Breast epithelium (tissue), 4 donors: ENCODE results near the gene IL20. TPM values are rescaled to one million over a fixed set of nuclear protein-coding genes. Genes with fewer than 3 reads are reported as not detected.

Experiments used
- DNase-seq, 2 donors: peaks; one replicate each; pipeline ENCODE4 v3.0.0-alpha.2; 2019; ENCODE audit warnings: low spot score in 2 of 2
- H3K27ac ChIP-seq, 2 donors: fragments of 200-600 bp; sonication (generic) in 1 of 2; one replicate each; pipeline ENCODE4 v1.5.1; 2016 to 2019; ENCODE audit warnings: mild to moderate bottlenecking in 1 of 2
- H3K27me3 ChIP-seq, 2 donors: fragments of 200-600 bp; sonication (generic) in 1 of 2; one replicate each; pipeline versions ENCODE4 v1.5.1 to v1.6.0; 2017 to 2019; ENCODE audit warnings: control low read depth in 1 of 2, mild to moderate bottlenecking in 1 of 2
- H3K36me3 ChIP-seq: fragments of 200-600 bp; one replicate; pipeline ENCODE4 v1.5.1; 2019
- H3K4me1 ChIP-seq, 2 donors: fragments of 200-600 bp; sonication (generic); one replicate each; pipeline ENCODE4 v1.5.1; 2016 to 2019; ENCODE audit warnings: control low read depth in 1 of 2
- H3K4me3 ChIP-seq, 3 donors: fragments of 200-600 bp; sonication (generic); 1 replicate in 2 of 3; 2 replicates in 1 of 3; pipeline ENCODE4 v1.5.1; 2016 to 2019; ENCODE audit warnings: mild to moderate bottlenecking in 3 of 3, moderate library complexity in 2 of 3
- H3K9me3 ChIP-seq, 2 donors: fragments of 200-600 bp; sonication (generic) in 1 of 2; one replicate each; pipeline ENCODE4 v1.5.1; 2016 to 2019; ENCODE audit warnings: control low read depth in 1 of 2
- CTCF ChIP-seq, 3 donors: fragments of 450-650 bp; IDR thresholded peaks; one replicate each; pipeline ENCODE4 v1.5.1; 2016 to 2017; ENCODE audit warnings: antibody characterized with exemption in 3 of 3, mild to moderate bottlenecking in 3 of 3, moderate library complexity in 3 of 3
- POLR2A ChIP-seq: fragments of 450-650 bp; IDR thresholded peaks from one replicate; pipeline ENCODE4 v1.6.1; 2016; ENCODE audit warnings: antibody characterized with exemption, mild to moderate bottlenecking, moderate library complexity
- POLR2AphosphoS5 ChIP-seq, 3 donors: sonication (generic); formaldehyde crosslinking; IDR thresholded peaks; one replicate each; pipeline ENCODE4 v1.6.1; 2017; ENCODE audit warnings: antibody characterized with exemption in 3 of 3
- intact Hi-C: fragments of 100-400 bp; cut with DNase I; formaldehyde crosslinking; loops from one replicate; pipeline ENCODE4 v1.15.1; 2023; ENCODE audit warnings: low total_unique reads
- total RNA-seq, 3 donors: library from RNA; depleted of rRNA; stranded (reverse); fragments of >200 nt; gene quantifications; one replicate each; pipeline ENCODE4 v1.1.0, GENCODE V29; 2016

IL20 gene
- total RNA-seq, 3 donors from 2014 or later, result 1.5 TPM; not detected in 2

- H3K4me1 ChIP-seq, result no peaks in the 10 kb centered on the region
- no peaks in the 10 kb centered on the region for H3K36me3 ChIP-seq
- peak overlapping the region in 1 of 2 donors; percentile 68 for H3K27ac ChIP-seq
- no peaks in the 10 kb centered on the region for H3K9me3 ChIP-seq
- intact Hi-C loops, result no loop called here
- no peak overlapping the region for H3K4me3 ChIP-seq
- DNase-seq, result no peak
- H3K27me3 ChIP-seq, result no peaks in the 10 kb centered on the region
- no peak for TF ChIP-seq POLR2AphosphoS5 (IDR thresholded peaks at IDR 0.05)
- no peak for TF ChIP-seq CTCF (IDR thresholded peaks at IDR 0.05)
- no peak for TF ChIP-seq POLR2A
These were observed 639 bp downstream of the IL20 start for GRCh38 chr1:206866062-206866461.

GRCh38 chr1:206867239-206867638 is 1.8 kb downstream of the IL20 start:
- Histone ChIP-seq H3K27me3 (no peaks in the 10 kb centered on the region), H3K27ac (no peak overlapping the region), H3K9me3 (no peaks in the 10 kb centered on the region), H3K36me3 (no peaks in the 10 kb centered on the region), H3K4me3 (no peak overlapping the region), H3K4me1 (no peaks in the 10 kb centered on the region)
- intact Hi-C loops, result no loop called here
- no peak for TF ChIP-seq POLR2AphosphoS5 (IDR thresholded peaks at IDR 0.05)
- TF ChIP-seq POLR2A, result no peak
- no peak for TF ChIP-seq CTCF (IDR thresholded peaks at IDR 0.05)
- no peak for DNase-seq

GRCh38 chr1:206867716-206868115 is 2.3 kb downstream of the IL20 start:
- H3K9me3 ChIP-seq, result no peaks in the 10 kb centered on the region
- no peak for DNase-seq
- H3K4me3 ChIP-seq, result no peak overlapping the region
- no peaks in the 10 kb centered on the region for H3K27me3 ChIP-seq
- intact Hi-C loops, result no loop called here
- H3K36me3 ChIP-seq, result no peaks in the 10 kb centered on the region
- no peak overlapping the region for H3K27ac ChIP-seq
- no peaks in the 10 kb centered on the region for H3K4me1 ChIP-seq
- TF ChIP-seq CTCF (IDR thresholded peaks at IDR 0.05), result no peak
- no peak for TF ChIP-seq POLR2AphosphoS5 (IDR thresholded peaks at IDR 0.05)
- TF ChIP-seq POLR2A, result no peak

GRCh38 chr1:206868264-206868663 is 2.8 kb downstream of the IL20 start:
- no peak overlapping the region for H3K27ac ChIP-seq
- no peak for DNase-seq
- TF ChIP-seq POLR2AphosphoS5 (IDR thresholded peaks at IDR 0.05), result no peak
- no peak for TF ChIP-seq POLR2A
- no peak for TF ChIP-seq CTCF (IDR thresholded peaks at IDR 0.05)

GRCh38 chr1:206872139-206872538 is 6.7 kb downstream of the IL20 start:
- DNase-seq, result no peak
- Histone ChIP-seq H3K27me3 (no peaks in the 10 kb centered on the region), H3K27ac (no peak overlapping the region), H3K4me1 (no peaks in the 10 kb centered on the region), H3K36me3 (no peaks in the 10 kb centered on the region), H3K4me3 (no peak overlapping the region), H3K9me3 (no peaks in the 10 kb centered on the region)
- intact Hi-C loops, result no loop called here
- no peak for TF ChIP-seq POLR2A
- no peak for TF ChIP-seq POLR2AphosphoS5 (IDR thresholded peaks at IDR 0.05)
- TF ChIP-seq CTCF (IDR thresholded peaks at IDR 0.05), result no peak

More at GRCh38 chr1:206868264-206868663, 2.8 kb downstream of the IL20 start:
- no peak overlapping the region for H3K4me3 ChIP-seq
- H3K36me3 ChIP-seq, result no peaks in the 10 kb centered on the region
- intact Hi-C loops, result no loop called here
- no peaks in the 10 kb centered on the region for H3K9me3 ChIP-seq
- no peaks in the 10 kb centered on the region for H3K4me1 ChIP-seq
- no peaks in the 10 kb centered on the region for H3K27me3 ChIP-seq
